Endothelial cell of umbilical vein (primary cell): ENCODE data around the gene SLC35A4. TPM values are rescaled to one million over a fixed set of nuclear protein-coding genes. Genes with fewer than 3 reads are reported as not detected.
A peak's percentile ranks its signal among the peaks of the same experiment; 100 is the strongest.

Source experiments
- BruUV-seq: library from RNA; stranded (reverse); fragments of 400-500 nt; replicated peaks from 2 replicates; lab custom pipeline; 2021; lab: Mats Ljungman, UMichigan
- CTCF ChIA-PET: fragments of 300-600, 350-600 bp; sonication (Branson Sonifier 250); formaldehyde crosslinking; loops from one replicate; lab custom pipeline; 2021; ENCODE audit warnings: antibody characterized with exemption, inconsistent platforms; lab: Charles Lee
- POLR2A ChIA-PET: fragments of 300-600, 350-600 bp; sonication (Branson Sonifier 250); formaldehyde crosslinking; loops from one replicate; lab custom pipeline; 2021; ENCODE audit warnings: antibody characterized with exemption, inconsistent platforms; lab: Charles Lee
- DNase-seq: peaks from one replicate; pipeline ENCODE4 v3.0.0-alpha.2; 2011; ENCODE audit warnings: low read depth, low spot score
- FAIRE-seq: peaks from 2 replicates; lab custom pipeline; 2011; peaks lifted over from hg19 to GRCh38; lab: Jason Lieb, UNC
- H2AFZ ChIP-seq: 2 replicates; pipeline ENCODE4 v1.6.0; 2012; ENCODE audit warnings: low read depth, low read length, control low read depth, inconsistent platforms
- H3K27ac ChIP-seq: 2 replicates; pipeline ENCODE4 v1.5.1; 2011; ENCODE audit warnings: low read depth, mild to moderate bottlenecking, control low read depth, low read length, moderate library complexity; ENCODE audit not compliant: insufficient read depth
- H3K27me3 ChIP-seq, 2 experiments: 2 replicates each; pipeline versions ENCODE4 v1.6.0 to v1.6.1; 2011; ENCODE audit warnings: low read length in 2 of 2, mixed read lengths in 1 of 2; ENCODE audit not compliant: control insufficient read depth in 2 of 2, insufficient read depth in 2 of 2
- H3K36me3 ChIP-seq, 2 experiments: 2 replicates in 1 of 2; 3 replicates in 1 of 2; pipeline ENCODE4 v1.5.1; 2011; ENCODE audit warnings: low read length in 2 of 2, mild to moderate bottlenecking in 1 of 2, moderate library complexity in 1 of 2; ENCODE audit not compliant: control insufficient read depth in 2 of 2, insufficient read depth in 2 of 2; ENCODE audit errors: extremely low read depth in 1 of 2
- H3K4me1 ChIP-seq: 3 replicates; pipeline ENCODE4 v1.5.1; 2011; ENCODE audit warnings: mild to moderate bottlenecking, low read length; ENCODE audit not compliant: control insufficient read depth, insufficient read depth; ENCODE audit errors: extremely low read depth
- H3K4me2 ChIP-seq: 2 replicates; pipeline ENCODE4 v1.6.1; 2011; ENCODE audit warnings: low read length, control low read depth, mixed read lengths; ENCODE audit not compliant: insufficient read depth
- H3K4me3 ChIP-seq, 3 experiments: fragments of 200-600 bp in 1 of 3; sonication (generic), shearing (Covaris generic) in 1 of 3; replicated peaks in 1 of 3; 2 replicates each; pipeline ENCODE4 v1.5.1; 2011 to 2016; ENCODE audit warnings: control low read depth in 3 of 3, low read length in 3 of 3, mild to moderate bottlenecking in 2 of 3, inconsistent platforms in 1 of 3, low read depth in 1 of 3, moderate library complexity in 1 of 3; ENCODE audit not compliant: insufficient read depth in 1 of 3
- H3K79me2 ChIP-seq: 2 replicates; pipeline ENCODE4 v1.6.0; 2012; ENCODE audit warnings: low read length, inconsistent platforms; ENCODE audit not compliant: control insufficient read depth, insufficient read depth
- H3K9ac ChIP-seq: replicated peaks from 2 replicates; pipeline ENCODE3; 2011; ENCODE audit warnings: low read length, control low read depth; ENCODE audit not compliant: insufficient read depth; ENCODE audit errors: extremely low read depth
- H3K9me1 ChIP-seq: replicated peaks from 3 replicates; pipeline ENCODE4 v1.6.0; 2011; ENCODE audit warnings: mild to moderate bottlenecking, low read length; ENCODE audit not compliant: control insufficient read depth, insufficient read depth; ENCODE audit errors: extremely low read depth
- H3K9me3 ChIP-seq: replicated peaks from 2 replicates; pipeline ENCODE4 v1.5.1; 2012; ENCODE audit warnings: low read length, inconsistent platforms; ENCODE audit not compliant: control insufficient read depth, insufficient read depth
- H4K20me1 ChIP-seq: replicated peaks from 2 replicates; pipeline ENCODE3; 2011; ENCODE audit warnings: mild to moderate bottlenecking, low read length; ENCODE audit not compliant: control insufficient read depth, insufficient read depth; ENCODE audit errors: extremely low read depth
- CTCF ChIP-seq, 2 donors: IDR thresholded peaks; 1 replicate in 1 of 2; 2 replicates in 1 of 2; pipeline ENCODE4 v1.5.1; 2011; ENCODE audit warnings: low read length in 2 of 2, mild to moderate bottlenecking in 2 of 2, moderate library complexity in 2 of 2, control low read depth in 1 of 2, inconsistent platforms in 1 of 2, low read depth in 1 of 2; ENCODE audit not compliant: insufficient read depth in 1 of 2; ENCODE audit errors: extremely low read depth in 1 of 2
- EZH2 ChIP-seq: IDR thresholded peaks from 2 replicates; pipeline ENCODE4 v1.6.1; 2012; ENCODE audit warnings: borderline replicate concordance, low read depth, mild to moderate bottlenecking, moderate library complexity, low read length, inconsistent platforms; ENCODE audit not compliant: severe bottlenecking
- FOS ChIP-seq: IDR thresholded peaks from 2 replicates; pipeline ENCODE4 v1.6.1; 2011; ENCODE audit warnings: mild to moderate bottlenecking, low read length, moderate library complexity, borderline replicate concordance; ENCODE audit not compliant: insufficient read depth
- GATA2 ChIP-seq: IDR thresholded peaks from 2 replicates; pipeline ENCODE4 v1.7.0; 2011; ENCODE audit warnings: low read depth, mild to moderate bottlenecking, moderate library complexity, mixed read lengths, low read length; ENCODE audit not compliant: insufficient read length, insufficient read depth
- JUN ChIP-seq: IDR thresholded peaks from 2 replicates; pipeline ENCODE4 v1.6.1; 2011; ENCODE audit warnings: borderline replicate concordance, low read depth; ENCODE audit not compliant: insufficient read length, insufficient read depth
- MAX ChIP-seq: IDR thresholded peaks from 2 replicates; pipeline ENCODE4 v1.6.1; 2011; ENCODE audit not compliant: insufficient read depth, insufficient read length
- MYC ChIP-seq: IDR thresholded peaks from one replicate; pipeline ENCODE4 v1.6.1; 2011; ENCODE audit warnings: mild to moderate bottlenecking, low read depth, low read length
- POLR2A ChIP-seq: IDR thresholded peaks from 2 replicates; pipeline ENCODE4 v1.6.1; 2012; ENCODE audit warnings: low read depth, mild to moderate bottlenecking, control low read depth, low read length
- POLR2AphosphoS5 ChIP-seq: IDR thresholded peaks from 2 replicates; pipeline ENCODE4 v1.6.1; 2012; ENCODE audit warnings: low read depth, mild to moderate bottlenecking, control low read depth, low read length, moderate library complexity; ENCODE audit not compliant: insufficient read depth
- dilution Hi-C: fragments of 300-500 bp; cut with MboI; formaldehyde crosslinking; loops from one replicate; pipeline ENCODE4 v1.15.0; 2019; ENCODE audit warnings: low sequenced_read_pairs; ENCODE audit not compliant: extremely low pct_ligation_motif_present
- intact Hi-C: fragments of 100-400 bp; cut with micrococcal nuclease; formaldehyde crosslinking; loops from one replicate; pipeline ENCODE4 v1.10.0; 2022
- polyA plus RNA-seq, 4 experiments: library from polyadenylated mRNA; depleted of rRNA in 3 of 4; stranded (reverse) in 3 of 4; unstranded in 1 of 4; fragments of >200 nt; gene quantifications; 2 replicates each; pipeline versions ENCODE4 v1.2.1 to v1.2.3, GENCODE V29; 2011 to 2012; ENCODE audit warnings: missing spikeins in 1 of 4
- total RNA-seq: library from RNA; stranded (reverse); gene quantifications from 2 replicates; pipeline ENCODE4 v1.2.3, GENCODE V29; 2021

The SLC35A4 gene
- total and polyA plus RNA-seq, 2 donors (not counting 3 experiments of a cell fraction or from before 2014, with no cell fraction given) = 65.6 to 118 TPM

DNA sequence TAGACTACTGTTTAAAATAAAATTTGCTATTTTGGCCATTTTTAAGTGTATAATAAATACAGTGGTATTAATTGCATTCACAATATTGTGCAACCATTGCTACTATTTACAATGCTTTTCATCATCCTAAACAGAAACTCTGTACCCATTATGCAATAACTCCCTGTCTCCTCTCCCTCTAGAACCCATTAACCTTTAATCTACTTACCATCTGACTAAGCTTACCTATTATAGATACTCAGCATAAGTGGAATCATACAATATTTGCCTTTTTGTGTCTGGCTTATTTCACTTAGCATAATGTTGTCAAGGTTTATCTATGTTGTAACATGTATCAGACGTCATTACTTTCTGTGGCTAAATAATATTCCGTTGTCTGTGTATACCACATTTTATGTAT lies 42.4 kb downstream of the SLC35A4 start:
- H3K36me3 ChIP-seq = no peaks in the 10 kb centered on the region
- H3K9me1 ChIP-seq = no peaks in the 10 kb centered on the region
- TF ChIP-seq FOS (no peak), POLR2AphosphoS5 (no peak), MAX (no peak), EZH2 (no peak)
- DNase-seq = no peak
- H3K4me3 ChIP-seq = no peak overlapping the region
- H2AFZ ChIP-seq = no peak overlapping the region
- no peak overlapping the region for H3K4me2 ChIP-seq
- H3K9me3 ChIP-seq = no peaks in the 10 kb centered on the region
- dilution Hi-C loops (no loop called here), intact Hi-C loops (no loop called here)
- peaks cover 20% of the 10 kb centered on the region for H3K4me1 ChIP-seq
- no peaks in the 10 kb centered on the region for H3K79me2 ChIP-seq
- H3K9ac ChIP-seq = no peak overlapping the region
- no TSS peak for BruUV-seq
- no peak for FAIRE-seq
- ChIA-PET POLR2A (no interaction called here), CTCF (no interaction called here)
- no peaks in the 10 kb centered on the region for H4K20me1 ChIP-seq
- no peak overlapping the region for H3K27ac ChIP-seq
- no peaks in the 10 kb centered on the region for H3K27me3 ChIP-seq

DNA sequence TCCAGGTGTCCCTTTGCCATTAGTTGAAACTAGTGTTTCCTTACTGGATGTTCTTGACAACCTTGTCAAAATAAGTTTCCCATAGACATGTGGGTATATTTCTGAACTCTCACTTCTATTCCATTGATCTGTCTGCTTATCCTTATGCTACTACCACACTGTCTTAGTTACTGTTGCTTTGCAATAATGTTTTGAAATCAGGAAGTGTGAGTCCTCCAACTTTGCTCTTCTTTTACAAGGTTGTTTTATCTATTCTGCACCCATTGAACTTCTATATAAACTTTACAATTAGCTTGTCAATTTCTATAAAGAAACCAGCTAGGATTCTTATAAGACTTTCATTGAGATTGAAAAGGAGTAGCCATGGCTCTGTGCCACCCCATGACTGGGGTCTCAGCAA lies 44.1 kb downstream of the SLC35A4 start:
- CTCF ChIA-PET = interaction anchor here (0.6 kb wide), 1 partner anchor 14 kb away, joined by 3 read pairs; no protein-coding TSS in a partner anchor
- DNase-seq (no peak), FAIRE-seq (no peak)
- peaks cover 23% of the 10 kb centered on the region for H3K4me1 ChIP-seq
- no peaks in the 10 kb centered on the region for H3K9me1 ChIP-seq
- POLR2A ChIA-PET = no interaction called here
- no peak overlapping the region for H3K4me3 ChIP-seq
- H3K9ac ChIP-seq = no peak overlapping the region
- no peaks in the 10 kb centered on the region for H3K27me3 ChIP-seq
- dilution Hi-C loops = no loop called here
- H3K4me2 ChIP-seq = peak overlapping the region; percentile 49
- H3K36me3 ChIP-seq = no peaks in the 10 kb centered on the region
- intact Hi-C loops = loop anchor here (2.0 kb wide), 2 partner anchors 20 to 26 kb away; no protein-coding TSS in a partner anchor
- peak overlapping the region; percentile 15 for H3K27ac ChIP-seq
- H4K20me1 ChIP-seq = no peaks in the 10 kb centered on the region
- BruUV-seq = no TSS peak
- TF ChIP-seq POLR2AphosphoS5 = no peak
- TF ChIP-seq FOS = no peak
- TF ChIP-seq POLR2A = no peak
- no peak for TF ChIP-seq GATA2
- TF ChIP-seq MAX = no peak
- TF ChIP-seq EZH2 = no peak
- no peak for TF ChIP-seq JUN
- TF ChIP-seq MYC = no peak
- TF ChIP-seq CTCF (IDR thresholded peaks at IDR 0.05; ENCODE audit: extremely low read depth in 1 of 2, insufficient read depth in 1 of 2, low read depth in 1 of 2, low read length in 2 of 2) = no peak
- peak overlapping the region; percentile 76 for H2AFZ ChIP-seq
- H3K79me2 ChIP-seq = no peaks in the 10 kb centered on the region
- H3K9me3 ChIP-seq = no peaks in the 10 kb centered on the region
